GM12878 (cell line): ENCODE measurements around the gene THAP9. TPM values are rescaled to one million over a fixed set of nuclear protein-coding genes. Genes with fewer than 3 reads are reported as not detected.

Experiments used
- BHLHE40 ChIP-seq, 2 experiments: fragments of 450-650 bp in 1 of 2; IDR thresholded peaks; 2 replicates each; pipeline ENCODE4 v1.6.1; 2011 to 2017; ENCODE audit warnings: low read depth in 2 of 2, borderline replicate concordance in 1 of 2, improper control_type of control experiment in 1 of 2, low read length in 1 of 2, mild to moderate bottlenecking in 1 of 2
- BMI1 ChIP-seq: fragments of 450-650 bp; IDR thresholded peaks from 2 replicates; pipeline ENCODE4 v1.6.1; 2016; ENCODE audit warnings: mild to moderate bottlenecking, moderate library complexity, borderline replicate concordance
- CBFB ChIP-seq: IDR thresholded peaks from 2 replicates; pipeline ENCODE4 v1.6.1; 2016; ENCODE audit warnings: antibody characterized with exemption, low read depth
- CREB1 ChIP-seq: IDR thresholded peaks from 2 replicates; pipeline ENCODE4 v1.6.1; 2012; ENCODE audit warnings: low read depth, mild to moderate bottlenecking, inconsistent platforms
- GABPA ChIP-seq: IDR thresholded peaks from 2 replicates; pipeline ENCODE4 v1.6.1; 2014; ENCODE audit warnings: antibody characterized with exemption, low read depth, mild to moderate bottlenecking, inconsistent platforms
- IKZF1 ChIP-seq: fragments of 450-650 bp; conservative IDR thresholded peaks from 2 replicates; pipeline ENCODE4 v1.6.1; 2017; ENCODE audit warnings: antibody characterized with exemption, mild to moderate bottlenecking
- JUNB ChIP-seq: IDR thresholded peaks from 2 replicates; pipeline ENCODE4 v1.6.1; 2016; ENCODE audit warnings: antibody characterized with exemption, mild to moderate bottlenecking
- LARP7 ChIP-seq: fragments of 450-650 bp; IDR thresholded peaks from 2 replicates; pipeline ENCODE4 v1.6.1; 2017; ENCODE audit warnings: mild to moderate bottlenecking
- MEF2A ChIP-seq: IDR thresholded peaks from 2 replicates; pipeline ENCODE4 v1.6.1; 2011; ENCODE audit warnings: low read depth, mild to moderate bottlenecking, low read length, moderate library complexity; ENCODE audit not compliant: insufficient read depth
- PAX8 ChIP-seq: fragments of 450-650 bp; IDR thresholded peaks from 2 replicates; pipeline ENCODE4 v1.6.1; 2017; ENCODE audit warnings: mild to moderate bottlenecking, moderate library complexity
- RAD51 ChIP-seq: fragments of 450-650 bp; IDR thresholded peaks from 2 replicates; pipeline ENCODE4 v1.6.1; 2016; ENCODE audit warnings: moderate library complexity, mild to moderate bottlenecking, inconsistent platforms
- SMAD1 ChIP-seq: fragments of 450-650 bp; IDR thresholded peaks from 2 replicates; pipeline ENCODE4 v1.6.1; 2018; ENCODE audit warnings: mild to moderate bottlenecking, low read depth; ENCODE audit not compliant: partially characterized antibody
- SMC3 ChIP-seq: IDR thresholded peaks from 2 replicates; pipeline ENCODE4 v1.6.1; 2011; ENCODE audit warnings: low read length, improper control_type of control experiment, borderline replicate concordance
- SP1 ChIP-seq: IDR thresholded peaks from one replicate; pipeline ENCODE4 v1.6.1; 2011; ENCODE audit warnings: low read depth, low read length
- SPI1 ChIP-seq: IDR thresholded peaks from 2 replicates; pipeline ENCODE4 v1.6.1; 2011; ENCODE audit warnings: low read depth, mild to moderate bottlenecking, low read length, moderate library complexity, borderline replicate concordance; ENCODE audit not compliant: insufficient read depth
- SRF ChIP-seq, 2 experiments: IDR thresholded peaks; 2 replicates each; pipeline ENCODE4 v1.6.1; 2011; ENCODE audit warnings: low read depth in 2 of 2, low read length in 2 of 2, mild to moderate bottlenecking in 1 of 2, moderate library complexity in 1 of 2
- TBL1XR1 ChIP-seq: IDR thresholded peaks from 2 replicates; pipeline ENCODE4 v1.6.1; 2012; ENCODE audit warnings: low read depth, low read length, improper control_type of control experiment
- TCF7 ChIP-seq: IDR thresholded peaks from 2 replicates; pipeline ENCODE4 v1.6.1; 2014; ENCODE audit warnings: antibody characterized with exemption, borderline replicate concordance
- ZNF24 ChIP-seq: fragments of 450-650 bp; IDR thresholded peaks from 2 replicates; pipeline ENCODE4 v1.6.1; 2017; ENCODE audit warnings: antibody characterized with exemption, mild to moderate bottlenecking
- polyA plus RNA-seq, 11 experiments: library from polyadenylated mRNA; depleted of rRNA in 4 of 11; unstranded in 6 of 11; stranded (reverse) in 5 of 11; fragments of >200 nt; fragmentation: Nextera tagmentation in 4 of 11; fragmentation: Illumina TruSeq in 1 of 11; extraction: Ambion mirVana in 4 of 11; extraction: Trizol in 1 of 11; gene quantifications; 1 replicate in 1 of 11; 2 replicates in 10 of 11; pipeline versions ENCODE4 v1.2.1 to v1.2.3, GENCODE V29; 2011 to 2016; ENCODE audit warnings: inconsistent platforms in 2 of 11, missing spikeins in 2 of 11, low read depth in 1 of 11
- total RNA-seq, 4 experiments: library from RNA; depleted of rRNA in 3 of 4; stranded (reverse); fragments of >200 nt in 3 of 4; fragmentation: Illumina TruSeq in 1 of 4; extraction: Trizol in 1 of 4; gene quantifications; 2 replicates each; pipeline versions ENCODE4 v1.2.1 to v1.2.3, GENCODE V29; 2013 to 2021
- TF ChIP-seq, protein P1 (sequence below): fragments of 450-650 bp; conservative IDR thresholded peaks from 2 replicates; pipeline ENCODE4 v1.6.1; 2017; ENCODE audit warnings: mild to moderate bottlenecking, moderate library complexity
- TF ChIP-seq, protein P2 (sequence below): fragments of 450-650 bp; formaldehyde crosslinking; IDR thresholded peaks from 2 replicates; pipeline ENCODE4 v1.4.0; 2020; ENCODE audit warnings: mild to moderate bottlenecking, moderate library complexity
- TF ChIP-seq, protein P3 (sequence below): IDR thresholded peaks from 2 replicates; pipeline ENCODE4 v1.6.1; 2011; ENCODE audit warnings: mild to moderate bottlenecking, low read depth, low read length, moderate library complexity; ENCODE audit not compliant: insufficient replicate concordance
- TF ChIP-seq, protein P4 (sequence below): IDR thresholded peaks from 2 replicates; pipeline ENCODE4 v1.6.1; 2012; ENCODE audit warnings: low read length, inconsistent platforms

THAP9 gene
- total and polyA plus RNA-seq, 10 of the 15 experiments (the other 5 are each of a cell fraction or from before 2014, with no cell fraction given), result 2.1 to 4.9 (median 3.3) TPM

DNA sequence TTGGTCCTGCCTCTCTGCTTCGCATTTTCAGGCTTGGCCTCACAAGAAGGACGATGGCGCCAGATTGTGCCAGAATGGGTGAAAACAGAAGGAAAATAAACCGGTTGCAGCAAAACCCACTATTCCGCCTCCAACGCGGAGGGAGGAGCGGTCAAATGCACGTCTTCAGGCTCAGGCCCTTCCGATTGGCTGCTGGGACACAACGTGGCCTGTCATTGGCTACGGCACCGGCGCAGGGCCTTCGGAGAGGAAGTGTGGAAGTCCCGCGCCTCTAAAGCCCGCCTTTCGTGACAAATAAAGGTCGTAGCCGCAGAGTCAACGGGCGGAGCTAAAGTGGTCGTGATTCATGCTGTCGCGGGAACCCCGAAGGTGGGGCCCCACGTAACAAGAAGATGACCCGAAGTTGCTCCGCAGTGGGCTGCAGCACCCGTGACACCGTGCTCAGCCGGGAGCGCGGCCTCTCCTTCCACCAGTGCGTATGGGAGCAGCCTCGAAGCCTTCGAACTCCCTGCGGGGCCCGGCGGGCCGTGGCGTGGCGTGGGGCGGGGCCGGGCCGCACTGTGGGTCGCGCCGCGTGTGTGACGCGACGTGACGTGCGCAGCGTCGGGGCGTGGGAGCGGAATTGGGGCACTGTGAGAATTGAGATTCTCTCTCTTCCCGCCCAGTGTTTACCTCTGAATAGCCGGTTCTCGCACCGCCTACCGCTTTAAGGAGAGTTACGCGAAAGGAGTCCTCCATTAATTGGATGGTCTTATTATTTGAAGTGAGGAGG lies at the start of gene THAP9 (continued):
- TF ChIP-seq BHLHE40 (IDR thresholded peaks at IDR 0.05; ENCODE audit: borderline replicate concordance in 1 of 2, low read depth in 2 of 2, low read length in 1 of 2), result peak; percentile 56 to 85; a peak in 3 of 4 replicates
- TF ChIP-seq, protein P1, sequence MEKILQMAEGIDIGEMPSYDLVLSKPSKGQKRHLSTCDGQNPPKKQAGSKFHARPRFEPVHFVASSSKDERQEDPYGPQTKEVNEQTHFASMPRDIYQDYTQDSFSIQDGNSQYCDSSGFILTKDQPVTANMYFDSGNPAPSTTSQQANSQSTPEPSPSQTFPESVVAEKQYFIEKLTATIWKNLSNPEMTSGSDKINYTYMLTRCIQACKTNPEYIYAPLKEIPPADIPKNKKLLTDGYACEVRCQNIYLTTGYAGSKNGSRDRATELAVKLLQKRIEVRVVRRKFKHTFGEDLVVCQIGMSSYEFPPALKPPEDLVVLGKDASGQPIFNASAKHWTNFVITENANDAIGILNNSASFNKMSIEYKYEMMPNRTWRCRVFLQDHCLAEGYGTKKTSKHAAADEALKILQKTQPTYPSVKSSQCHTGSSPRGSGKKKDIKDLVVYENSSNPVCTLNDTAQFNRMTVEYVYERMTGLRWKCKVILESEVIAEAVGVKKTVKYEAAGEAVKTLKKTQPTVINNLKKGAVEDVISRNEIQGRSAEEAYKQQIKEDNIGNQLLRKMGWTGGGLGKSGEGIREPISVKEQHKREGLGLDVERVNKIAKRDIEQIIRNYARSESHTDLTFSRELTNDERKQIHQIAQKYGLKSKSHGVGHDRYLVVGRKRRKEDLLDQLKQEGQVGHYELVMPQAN, result peak; percentile 64
- TF ChIP-seq ZNF24, result peak; percentile 60
- TF ChIP-seq, protein P2, sequence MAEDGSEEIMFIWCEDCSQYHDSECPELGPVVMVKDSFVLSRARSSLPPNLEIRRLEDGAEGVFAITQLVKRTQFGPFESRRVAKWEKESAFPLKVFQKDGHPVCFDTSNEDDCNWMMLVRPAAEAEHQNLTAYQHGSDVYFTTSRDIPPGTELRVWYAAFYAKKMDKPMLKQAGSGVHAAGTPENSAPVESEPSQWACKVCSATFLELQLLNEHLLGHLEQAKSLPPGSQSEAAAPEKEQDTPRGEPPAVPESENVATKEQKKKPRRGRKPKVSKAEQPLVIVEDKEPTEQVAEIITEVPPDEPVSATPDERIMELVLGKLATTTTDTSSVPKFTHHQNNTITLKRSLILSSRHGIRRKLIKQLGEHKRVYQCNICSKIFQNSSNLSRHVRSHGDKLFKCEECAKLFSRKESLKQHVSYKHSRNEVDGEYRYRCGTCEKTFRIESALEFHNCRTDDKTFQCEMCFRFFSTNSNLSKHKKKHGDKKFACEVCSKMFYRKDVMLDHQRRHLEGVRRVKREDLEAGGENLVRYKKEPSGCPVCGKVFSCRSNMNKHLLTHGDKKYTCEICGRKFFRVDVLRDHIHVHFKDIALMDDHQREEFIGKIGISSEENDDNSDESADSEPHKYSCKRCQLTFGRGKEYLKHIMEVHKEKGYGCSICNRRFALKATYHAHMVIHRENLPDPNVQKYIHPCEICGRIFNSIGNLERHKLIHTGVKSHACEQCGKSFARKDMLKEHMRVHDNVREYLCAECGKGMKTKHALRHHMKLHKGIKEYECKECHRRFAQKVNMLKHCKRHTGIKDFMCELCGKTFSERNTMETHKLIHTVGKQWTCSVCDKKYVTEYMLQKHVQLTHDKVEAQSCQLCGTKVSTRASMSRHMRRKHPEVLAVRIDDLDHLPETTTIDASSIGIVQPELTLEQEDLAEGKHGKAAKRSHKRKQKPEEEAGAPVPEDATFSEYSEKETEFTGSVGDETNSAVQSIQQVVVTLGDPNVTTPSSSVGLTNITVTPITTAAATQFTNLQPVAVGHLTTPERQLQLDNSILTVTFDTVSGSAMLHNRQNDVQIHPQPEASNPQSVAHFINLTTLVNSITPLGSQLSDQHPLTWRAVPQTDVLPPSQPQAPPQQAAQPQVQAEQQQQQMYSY, result no peak
- no peak for TF ChIP-seq BMI1
- TF ChIP-seq PAX8, result no peak; the same call in 1 of the 2 replicates
- TF ChIP-seq JUNB, result no peak; the same call in 1 of the 2 replicates
- peak; percentile 84 for TF ChIP-seq IKZF1
- no peak for TF ChIP-seq SMC3
- TF ChIP-seq TBL1XR1, result no peak; the same call in none of the 2 replicates
- TF ChIP-seq CBFB, result peak; percentile 89
- TF ChIP-seq, protein P3, sequence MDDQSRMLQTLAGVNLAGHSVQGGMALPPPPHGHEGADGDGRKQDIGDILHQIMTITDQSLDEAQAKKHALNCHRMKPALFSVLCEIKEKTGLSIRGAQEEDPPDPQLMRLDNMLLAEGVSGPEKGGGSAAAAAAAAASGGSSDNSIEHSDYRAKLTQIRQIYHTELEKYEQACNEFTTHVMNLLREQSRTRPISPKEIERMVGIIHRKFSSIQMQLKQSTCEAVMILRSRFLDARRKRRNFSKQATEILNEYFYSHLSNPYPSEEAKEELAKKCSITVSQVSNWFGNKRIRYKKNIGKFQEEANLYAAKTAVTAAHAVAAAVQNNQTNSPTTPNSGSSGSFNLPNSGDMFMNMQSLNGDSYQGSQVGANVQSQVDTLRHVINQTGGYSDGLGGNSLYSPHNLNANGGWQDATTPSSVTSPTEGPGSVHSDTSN, result peak; percentile 63
- TF ChIP-seq SP1, result peak; percentile 96
- TF ChIP-seq CREB1, result peak; percentile 97
- TF ChIP-seq GABPA, result peak; percentile 81
- TF ChIP-seq SMAD1, result peak; percentile 88
- 0 out of 2 replicates have a peak, but pooled peaks have one; percentile 40 for TF ChIP-seq MEF2A
- peak; percentile 88 for TF ChIP-seq SPI1
- TF ChIP-seq LARP7, result peak; percentile 90
- no peak for TF ChIP-seq RAD51
- TF ChIP-seq, protein P4, sequence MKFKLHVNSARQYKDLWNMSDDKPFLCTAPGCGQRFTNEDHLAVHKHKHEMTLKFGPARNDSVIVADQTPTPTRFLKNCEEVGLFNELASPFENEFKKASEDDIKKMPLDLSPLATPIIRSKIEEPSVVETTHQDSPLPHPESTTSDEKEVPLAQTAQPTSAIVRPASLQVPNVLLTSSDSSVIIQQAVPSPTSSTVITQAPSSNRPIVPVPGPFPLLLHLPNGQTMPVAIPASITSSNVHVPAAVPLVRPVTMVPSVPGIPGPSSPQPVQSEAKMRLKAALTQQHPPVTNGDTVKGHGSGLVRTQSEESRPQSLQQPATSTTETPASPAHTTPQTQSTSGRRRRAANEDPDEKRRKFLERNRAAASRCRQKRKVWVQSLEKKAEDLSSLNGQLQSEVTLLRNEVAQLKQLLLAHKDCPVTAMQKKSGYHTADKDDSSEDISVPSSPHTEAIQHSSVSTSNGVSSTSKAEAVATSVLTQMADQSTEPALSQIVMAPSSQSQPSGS, result peak; percentile 35; the same call in 1 of the 2 replicates
- TF ChIP-seq SRF (IDR thresholded peaks at IDR 0.05; ENCODE audit: low read depth in 2 of 2, low read length in 2 of 2), result no peak
- no peak for TF ChIP-seq TCF7
